ENCODE measurements around the gene RBM4.
"Not testable (repeated sequence)": the region's sequence is repeated elsewhere in the genome, so short reads cannot be mapped to it uniquely, and the experiment has no call there.

RBM4 gene

GRCh38 chr11:66626382-66626781, 12.1 kb upstream of the RBM4 start:
- Mint-ChIP-seq H3K9me3 (no peaks in the 10 kb centered on the region), H3K4me1 (ENCODE audit: low read depth) (peaks cover 73% of the 10 kb centered on the region), H3K4me3 (no peak overlapping the region), H3K27me3 (no peaks in the 10 kb centered on the region), H3K36me3 (ENCODE audit: low read depth) (peaks cover 96% of the 10 kb centered on the region), H3K27ac (no peak overlapping the region)
- intact Hi-C loops (cut with micrococcal nuclease), result no loop called here

GRCh38 chr11:66626926-66627325, 11.6 kb upstream of the RBM4 start:
- intact Hi-C loops (cut with micrococcal nuclease), result no loop called here
- Mint-ChIP-seq H3K27ac (no peak overlapping the region), H3K4me1 (ENCODE audit: low read depth) (peaks cover 67% of the 10 kb centered on the region), H3K9me3 (no peaks in the 10 kb centered on the region), H3K4me3 (no peak overlapping the region), H3K27me3 (no peaks in the 10 kb centered on the region), H3K36me3 (ENCODE audit: low read depth) (peaks cover 96% of the 10 kb centered on the region)

DNA sequence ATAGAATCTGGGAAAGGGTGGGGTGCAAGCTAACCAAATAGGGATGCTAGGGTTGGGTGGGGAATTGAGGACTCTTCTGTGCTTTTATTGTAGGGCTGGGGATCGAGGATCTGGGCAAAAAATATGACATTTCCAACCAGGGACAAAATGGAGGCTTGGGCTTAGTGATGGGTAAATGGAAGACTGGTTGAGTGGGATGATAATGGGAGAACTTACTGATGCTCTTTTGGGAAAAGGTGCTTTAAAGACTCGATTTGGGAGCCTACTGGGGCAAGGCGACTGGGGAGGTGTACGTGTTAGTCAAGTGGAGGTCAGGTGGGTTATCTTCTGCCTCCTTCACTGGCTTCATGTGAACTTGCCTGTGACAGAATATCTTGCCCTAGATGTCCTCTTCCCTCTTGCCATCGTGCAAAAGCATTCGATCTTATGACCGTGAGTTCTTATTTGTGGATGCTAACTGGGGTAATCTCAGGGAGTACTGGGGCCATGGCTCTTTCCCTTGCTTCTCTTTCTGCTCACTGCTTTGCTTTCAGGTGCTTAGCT, 10.4 kb upstream of the RBM4 start:
- Mint-ChIP-seq H3K9me3 (no peaks in the 10 kb centered on the region), H3K27ac (no peak overlapping the region), H3K36me3 (ENCODE audit: low read depth) (peaks cover 90% of the 10 kb centered on the region), H3K4me1 (ENCODE audit: low read depth) (peaks cover 58% of the 10 kb centered on the region), H3K4me3 (no peak overlapping the region), H3K27me3 (no peaks in the 10 kb centered on the region)
- intact Hi-C loops (cut with micrococcal nuclease), result no loop called here

DNA sequence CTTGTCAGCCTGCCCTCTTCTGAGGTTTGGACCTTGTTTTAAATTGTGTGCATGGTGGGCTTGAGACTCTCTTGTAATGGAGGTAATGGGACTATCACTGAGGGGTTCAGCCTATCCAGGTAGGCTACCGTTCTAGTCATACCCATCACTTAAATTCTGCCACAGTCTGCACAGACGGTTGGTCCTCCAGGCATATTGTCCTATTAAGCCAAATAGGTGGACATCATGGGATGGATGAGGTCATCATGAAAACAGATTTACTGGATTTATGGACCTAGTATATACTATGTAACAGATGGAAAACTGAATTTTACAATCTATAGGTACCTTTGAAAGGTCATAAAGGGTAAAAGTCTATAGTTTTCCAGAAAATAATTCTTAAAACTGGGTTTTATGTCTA, 9.1 kb upstream of the RBM4 start:
- Mint-ChIP-seq H3K27ac (no peak overlapping the region), H3K4me1 (ENCODE audit: low read depth) (peaks cover 49% of the 10 kb centered on the region)

GRCh38 chr11:66631883-66632282, 6.6 kb upstream of the RBM4 start:
- Mint-ChIP-seq H3K4me1 (ENCODE audit: low read depth) (peaks cover 40% of the 10 kb centered on the region), H3K4me3 (no peak overlapping the region), H3K27ac (no peak overlapping the region), H3K27me3 (no peaks in the 10 kb centered on the region), H3K36me3 (ENCODE audit: low read depth) (peaks cover 72% of the 10 kb centered on the region), H3K9me3 (no peaks in the 10 kb centered on the region)
- intact Hi-C loops (cut with micrococcal nuclease), result no loop called here

More for the DNA sequence above, 9.1 kb upstream of the RBM4 start:
- intact Hi-C loops (cut with micrococcal nuclease), result no loop called here
- no peaks in the 10 kb centered on the region for H3K27me3 Mint-ChIP-seq
- no peaks in the 10 kb centered on the region for H3K9me3 Mint-ChIP-seq
- H3K36me3 Mint-ChIP-seq (ENCODE audit: low read depth), result peaks cover 83% of the 10 kb centered on the region
- no peak overlapping the region for H3K4me3 Mint-ChIP-seq

- no peak overlapping the region for H3K27ac Mint-ChIP-seq
- H3K9me3 Mint-ChIP-seq, result no peaks in the 10 kb centered on the region
- no peaks in the 10 kb centered on the region for H3K27me3 Mint-ChIP-seq
- peaks cover 41% of the 10 kb centered on the region for H3K4me1 Mint-ChIP-seq (ENCODE audit: low read depth)
- H3K4me3 Mint-ChIP-seq, result no peak overlapping the region
- intact Hi-C loops (cut with micrococcal nuclease), result no loop called here
- peaks cover 72% of the 10 kb centered on the region for H3K36me3 Mint-ChIP-seq (ENCODE audit: low read depth)
Observed at GRCh38 chr11:66632952-66633351, 5.6 kb upstream of the RBM4 start.

DNA sequence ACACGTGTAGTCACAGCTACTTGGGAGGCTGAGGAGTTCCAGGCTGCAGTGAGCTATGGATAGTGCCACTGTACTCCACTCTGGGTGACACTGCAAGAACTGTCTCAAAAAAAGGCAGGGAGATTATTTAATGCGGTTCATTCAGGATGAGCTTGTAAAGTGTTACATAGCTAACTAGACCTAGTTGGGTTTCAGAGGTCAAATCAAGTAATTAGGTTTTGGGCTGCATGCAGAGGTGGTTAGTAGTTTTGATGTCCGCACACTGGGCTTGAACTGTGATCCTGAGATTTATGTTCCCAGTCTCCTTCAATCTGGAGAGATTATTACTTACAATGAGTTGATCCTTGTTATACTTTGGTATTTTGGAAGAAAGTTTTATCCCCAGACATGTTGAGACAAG, 2.1 kb upstream of the RBM4 start:
- Mint-ChIP-seq H3K9me3 (no peaks in the 10 kb centered on the region), H3K36me3 (ENCODE audit: low read depth) (peaks cover 74% of the 10 kb centered on the region), H3K4me1 (ENCODE audit: low read depth) (peaks cover 53% of the 10 kb centered on the region), H3K27me3 (no peaks in the 10 kb centered on the region), H3K4me3 (no peak overlapping the region), H3K27ac (no peak overlapping the region)
- intact Hi-C loops (cut with micrococcal nuclease), result loop anchor here (5.0 kb wide), 1 partner anchor 41 kb away; the partner anchor contains the start of gene RBM4B

- Mint-ChIP-seq H3K4me1 (ENCODE audit: low read depth) (peaks cover 63% of the 10 kb centered on the region), H3K27me3 (no peaks in the 10 kb centered on the region), H3K36me3 (ENCODE audit: low read depth) (peaks cover 76% of the 10 kb centered on the region), H3K27ac (peak overlapping the region; percentile 97), H3K9me3 (no peaks in the 10 kb centered on the region), H3K4me3 (peak overlapping the region; percentile 96)
- intact Hi-C loops (cut with micrococcal nuclease), result loop anchor here (1.0 to 5.0 kb wide), 3 partner anchors 18 to 44 kb away; partner anchors contain the start of genes CCDC87, CCS and RBM4B
Observed at GRCh38 chr11:66637557-66638176, 836 bp upstream of the RBM4 start.

DNA sequence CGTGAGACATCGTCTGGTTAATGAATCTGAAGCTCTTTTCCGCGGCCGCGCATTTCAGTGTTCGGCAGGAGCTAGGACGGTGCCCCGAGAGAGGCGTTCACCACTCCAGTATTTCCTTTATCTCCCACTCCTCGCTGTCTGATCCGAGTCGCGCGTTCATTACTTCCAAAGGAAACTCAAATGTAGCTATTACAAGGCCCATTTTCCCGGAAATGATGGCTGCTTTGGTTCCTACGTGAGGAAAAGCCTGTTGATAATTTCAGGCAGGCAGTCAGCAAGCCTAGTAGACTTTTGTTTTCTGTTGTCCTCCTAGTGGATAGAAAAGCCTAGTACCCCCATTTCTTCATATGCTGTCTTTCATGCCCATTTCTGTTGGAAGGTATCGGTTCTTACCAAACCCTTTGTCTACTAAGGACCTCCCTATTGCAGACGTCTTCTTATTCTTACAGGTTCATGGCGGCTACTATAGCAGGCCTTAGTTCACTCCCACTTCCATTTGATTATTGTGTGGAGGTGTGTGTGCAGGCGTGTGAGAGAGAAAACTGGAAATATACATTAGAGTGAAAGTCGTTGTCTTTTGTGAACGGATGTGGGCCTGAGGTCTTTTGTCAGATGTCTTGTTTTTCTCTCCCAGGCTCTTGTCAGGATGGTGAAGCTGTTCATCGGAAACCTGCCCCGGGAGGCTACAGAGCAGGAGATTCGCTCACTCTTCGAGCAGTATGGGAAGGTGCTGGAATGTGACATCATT, 737 bp downstream of the RBM4 start:
- Mint-ChIP-seq H3K9me3 (no peaks in the 10 kb centered on the region), H3K4me3 (peak overlapping the region; percentile 96), H3K36me3 (ENCODE audit: low read depth) (peaks cover 86% of the 10 kb centered on the region), H3K27ac (peak overlapping the region; percentile 97), H3K27me3 (no peaks in the 10 kb centered on the region), H3K4me1 (ENCODE audit: low read depth) (peaks cover 76% of the 10 kb centered on the region)
- intact Hi-C loops (cut with micrococcal nuclease), result loop anchor here (5.0 kb wide), 1 partner anchor 38 kb away; the partner anchor contains the start of gene RBM4B

DNA sequence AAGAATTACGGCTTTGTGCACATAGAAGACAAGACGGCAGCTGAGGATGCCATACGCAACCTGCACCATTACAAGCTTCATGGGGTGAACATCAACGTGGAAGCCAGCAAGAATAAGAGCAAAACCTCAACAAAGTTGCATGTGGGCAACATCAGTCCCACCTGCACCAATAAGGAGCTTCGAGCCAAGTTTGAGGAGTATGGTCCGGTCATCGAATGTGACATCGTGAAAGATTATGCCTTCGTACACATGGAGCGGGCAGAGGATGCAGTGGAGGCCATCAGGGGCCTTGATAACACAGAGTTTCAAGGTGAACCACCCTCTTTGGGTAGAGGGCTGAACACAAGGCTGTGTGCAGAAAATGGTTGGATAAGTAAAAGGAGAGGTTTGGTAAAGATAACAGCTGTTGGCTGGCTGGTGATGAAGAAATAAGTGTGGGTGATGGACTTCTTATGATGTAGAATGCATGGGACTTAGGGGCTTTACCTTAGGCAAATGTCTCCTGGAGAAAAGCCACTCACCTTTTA, 1.4 kb downstream of the RBM4 start:
- peak overlapping the region; percentile 96 for H3K4me3 Mint-ChIP-seq
- H3K4me1 Mint-ChIP-seq (ENCODE audit: low read depth), result peaks cover 76% of the 10 kb centered on the region
- H3K36me3 Mint-ChIP-seq (ENCODE audit: low read depth), result peaks cover 86% of the 10 kb centered on the region
- H3K9me3 Mint-ChIP-seq, H3K27me3 Mint-ChIP-seq: not testable (repeated sequence)
- peak overlapping the region; percentile 97 for H3K27ac Mint-ChIP-seq
- intact Hi-C loops (cut with micrococcal nuclease), result loop anchor here (5.0 kb wide), 1 partner anchor 37 kb away; the partner anchor contains the start of gene RBM4B

DNA sequence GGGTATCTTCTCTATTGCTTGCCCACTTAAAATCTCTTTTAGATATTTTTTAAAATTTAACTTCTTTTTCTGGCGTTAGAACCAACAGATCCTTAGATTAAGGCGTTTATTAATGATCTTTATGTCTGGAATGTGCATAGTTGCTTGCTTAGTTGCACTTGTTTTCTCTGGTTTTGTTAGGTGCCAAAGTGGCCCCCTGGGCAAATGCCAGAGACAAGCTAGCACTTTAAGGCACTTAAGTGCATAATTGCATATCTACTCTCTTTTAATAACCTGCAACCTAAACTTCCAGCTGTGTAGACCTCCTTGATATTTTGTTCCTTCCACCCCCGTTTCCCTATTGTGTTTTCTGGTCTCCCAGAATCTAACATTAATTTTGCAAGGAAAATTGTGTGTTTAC, 3.3 kb downstream of the RBM4 start:
- Mint-ChIP-seq H3K4me3 (no peak overlapping the region), H3K4me1 (ENCODE audit: low read depth) (peaks cover 85% of the 10 kb centered on the region), H3K27me3 (no peaks in the 10 kb centered on the region), H3K27ac (no peak overlapping the region), H3K36me3 (ENCODE audit: low read depth) (peaks cover 98% of the 10 kb centered on the region), H3K9me3 (no peaks in the 10 kb centered on the region)
- intact Hi-C loops (cut with micrococcal nuclease), result no loop called here

- intact Hi-C loops (cut with micrococcal nuclease), result no loop called here
- Mint-ChIP-seq H3K9me3 (no peaks in the 10 kb centered on the region), H3K27me3 (no peaks in the 10 kb centered on the region), H3K4me1 (ENCODE audit: low read depth) (peaks cover 82% of the 10 kb centered on the region), H3K4me3 (no peak overlapping the region), H3K36me3 (ENCODE audit: low read depth) (peaks cover 100% of the 10 kb centered on the region), H3K27ac (peak overlapping the region; percentile 12)
Observed at GRCh38 chr11:66643745-66644437, 5.4 kb downstream of the RBM4 start.

GRCh38 chr11:66646828-66647227, 8.3 kb downstream of the RBM4 start:
- peaks cover 99% of the 10 kb centered on the region for H3K36me3 Mint-ChIP-seq (ENCODE audit: low read depth)
- H3K27me3 Mint-ChIP-seq, result no peaks in the 10 kb centered on the region
- H3K9me3 Mint-ChIP-seq, result no peaks in the 10 kb centered on the region
- peaks cover 55% of the 10 kb centered on the region for H3K4me1 Mint-ChIP-seq (ENCODE audit: low read depth)
- H3K27ac Mint-ChIP-seq, result peak overlapping the region; percentile 67
- H3K4me3 Mint-ChIP-seq, result no peak overlapping the region
- intact Hi-C loops (cut with micrococcal nuclease), result no loop called here

DNA sequence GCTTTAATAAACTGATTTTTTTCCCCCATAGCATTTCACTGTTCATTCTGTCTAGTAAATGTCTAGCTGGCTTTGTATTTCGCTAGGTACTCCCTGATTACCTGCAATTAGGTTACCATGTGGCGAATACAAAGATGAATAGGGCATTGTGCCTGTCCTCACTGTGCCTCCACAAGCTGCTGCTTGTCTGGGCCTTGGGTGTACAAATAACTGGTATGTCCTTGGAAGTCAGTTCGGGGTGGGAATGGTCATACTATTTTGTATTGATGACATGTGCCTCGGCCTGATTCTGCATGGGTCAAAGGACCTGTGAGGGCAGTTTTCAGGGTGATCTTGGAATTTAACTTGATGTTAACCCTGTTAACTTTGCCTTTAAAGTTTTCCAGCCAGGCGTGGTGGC, 11.4 kb downstream of the RBM4 start:
- Mint-ChIP-seq H3K27ac (no peak overlapping the region), H3K9me3 (no peaks in the 10 kb centered on the region), H3K27me3 (no peaks in the 10 kb centered on the region), H3K4me1 (ENCODE audit: low read depth) (peaks cover 28% of the 10 kb centered on the region), H3K36me3 (ENCODE audit: low read depth) (peaks cover 94% of the 10 kb centered on the region), H3K4me3 (no peak overlapping the region)
- intact Hi-C loops (cut with micrococcal nuclease), result no loop called here
